HepG2 (cell line): Measurements from ENCODE around the gene FZD4. TPM values are rescaled to one million over a fixed set of nuclear protein-coding genes. Genes with fewer than 3 reads are reported as not detected.

Experiments
- ATF1 ChIP-seq: IDR thresholded peaks from 2 replicates; pipeline ENCODE4 v1.6.1; 2016; ENCODE audit warnings: mild to moderate bottlenecking, control low read depth
- ATF3 ChIP-seq: sonication (generic); formaldehyde crosslinking; IDR thresholded peaks from 2 replicates; pipeline ENCODE4 v1.4.0; 2020; ENCODE audit warnings: missing genetic modification reagents
- CBX2 ChIP-seq, 2 experiments: fragments of 200-600 bp in 1 of 2; sonication (generic); formaldehyde crosslinking in 1 of 2; IDR thresholded peaks; 2 replicates each; pipeline versions ENCODE4 v1.7.0 to v1.8.1; 2018 to 2022; ENCODE audit warnings: low read depth in 2 of 2, low read length in 1 of 2, mild to moderate bottlenecking in 1 of 2, missing genetic modification reagents in 1 of 2
- DNMT3B ChIP-seq: conservative IDR thresholded peaks from 2 replicates; pipeline ENCODE4 v1.6.1; 2016; ENCODE audit warnings: missing biosample characterization, control low read depth
- KLF6 ChIP-seq: IDR thresholded peaks from 2 replicates; pipeline ENCODE4 v1.8.0; 2016; ENCODE audit warnings: missing biosample characterization, missing genetic modification reagents
- LRRFIP1 ChIP-seq: sonication (generic); formaldehyde crosslinking; conservative IDR thresholded peaks from 2 replicates; pipeline ENCODE4 v1.4.0; 2020; ENCODE audit warnings: missing genetic modification reagents
- MEIS2 ChIP-seq: sonication (generic); formaldehyde crosslinking; IDR thresholded peaks from 2 replicates; pipeline ENCODE4 v1.9.0; 2021; ENCODE audit warnings: mild to moderate bottlenecking, missing genetic modification reagents
- NONO ChIP-seq, 2 experiments: fragments of 450-650 bp in 1 of 2; sonication (generic) in 1 of 2; formaldehyde crosslinking in 1 of 2; IDR thresholded peaks in 1 of 2; conservative IDR thresholded peaks in 1 of 2; 2 replicates each; pipeline versions ENCODE4 v1.6.1 to v1.8.0; 2017 to 2022; ENCODE audit warnings: mild to moderate bottlenecking in 1 of 2, missing genetic modification reagents in 1 of 2, moderate library complexity in 1 of 2
- TEF ChIP-seq: sonication (generic); formaldehyde crosslinking; IDR thresholded peaks from 2 replicates; pipeline ENCODE4 v1.5.0; 2020; ENCODE audit warnings: missing genetic modification reagents
- THRA ChIP-seq: sonication (generic); formaldehyde crosslinking; IDR thresholded peaks from 2 replicates; pipeline ENCODE4 v1.4.0; 2020; ENCODE audit warnings: missing genetic modification reagents, borderline replicate concordance
- TIGD3 ChIP-seq: sonication (generic); formaldehyde crosslinking; IDR thresholded peaks from 2 replicates; pipeline ENCODE4 v1.5.1; 2020; ENCODE audit warnings: mild to moderate bottlenecking, missing genetic modification reagents, borderline replicate concordance
- ZBTB20 ChIP-seq: sonication (generic); formaldehyde crosslinking; IDR thresholded peaks from 2 replicates; pipeline ENCODE4 v1.8.1; 2023; ENCODE audit warnings: missing genetic modification reagents, low read depth, mild to moderate bottlenecking, borderline replicate concordance
- ZFP37 ChIP-seq: sonication (generic); formaldehyde crosslinking; IDR thresholded peaks from 2 replicates; pipeline ENCODE4 v1.4.0; 2020; ENCODE audit warnings: missing genetic modification reagents, borderline replicate concordance
- ZGPAT ChIP-seq: IDR thresholded peaks from 2 replicates; pipeline ENCODE4 v1.6.1; 2016; ENCODE audit warnings: mild to moderate bottlenecking
- ZNF260 ChIP-seq: sonication (generic); formaldehyde crosslinking; IDR thresholded peaks from 2 replicates; pipeline ENCODE4 v1.4.0; 2020; ENCODE audit warnings: missing genetic modification reagents, low read depth, mild to moderate bottlenecking, borderline replicate concordance
- ZNF296 ChIP-seq: sonication (generic); formaldehyde crosslinking; conservative IDR thresholded peaks from 2 replicates; pipeline ENCODE4 v1.5.0; 2020; ENCODE audit warnings: mild to moderate bottlenecking, missing genetic modification reagents
- ZNF326 ChIP-seq: sonication (generic); formaldehyde crosslinking; IDR thresholded peaks from 2 replicates; pipeline ENCODE4 v1.4.0; 2020; ENCODE audit warnings: missing genetic modification reagents, borderline replicate concordance
- ZNF430 ChIP-seq: sonication (generic); formaldehyde crosslinking; IDR thresholded peaks from 2 replicates; pipeline ENCODE4 v1.9.0; 2021; ENCODE audit warnings: mild to moderate bottlenecking, missing genetic modification reagents
- ZNF607 ChIP-seq: sonication (generic); formaldehyde crosslinking; IDR thresholded peaks from 2 replicates; pipeline ENCODE4 v1.5.1; 2020; ENCODE audit warnings: missing genetic modification reagents, mild to moderate bottlenecking, borderline replicate concordance
- ZNF781 ChIP-seq: sonication (generic); formaldehyde crosslinking; IDR thresholded peaks from 2 replicates; pipeline ENCODE4 v1.5.1; 2020; ENCODE audit warnings: borderline replicate concordance, mild to moderate bottlenecking, missing genetic modification reagents; ENCODE audit errors: not compliant biosample characterization
- polyA plus RNA-seq, 8 experiments: library from polyadenylated mRNA; depleted of rRNA in 3 of 8; stranded (reverse) in 7 of 8; unstranded in 1 of 8; fragments of >200 nt; fragmentation: Illumina TruSeq in 4 of 8; extraction: Trizol in 4 of 8; gene quantifications; 2 replicates each; pipeline versions ENCODE4 v1.2.1 to v1.2.3, GENCODE V29; 2011 to 2016; ENCODE audit warnings: low read depth in 4 of 8, missing spikeins in 1 of 8, mixed read lengths in 1 of 8; ENCODE audit not compliant: insufficient read depth in 1 of 8
- total RNA-seq, 5 experiments: library from RNA; depleted of rRNA; stranded (reverse); fragments of >200 nt; fragmentation: Illumina TruSeq; extraction: Trizol; gene quantifications; 2 replicates each; pipeline ENCODE4 v1.2.3, GENCODE V29; 2016; ENCODE audit warnings: low read depth in 1 of 5

The FZD4 gene
- total and polyA plus RNA-seq, 2 of the 13 experiments (the other 11 are each of a cell fraction or from before 2014, with no cell fraction given), result 46.5 to 70.4 TPM

GRCh38 chr11:86954269-86955110 is 705 bp downstream of the FZD4 start (continued):
- TF ChIP-seq TEF (CRISPR knock-in tag) (peak; percentile 19; the same call in 1 of the 2 replicates), ZGPAT (CRISPR knock-in tag) (no peak), ZNF296 (CRISPR knock-in tag) (no peak), ZFP37 (CRISPR knock-in tag) (no peak), ZNF260 (no peak), THRA (CRISPR knock-in tag) (no peak), ZNF781 (CRISPR knock-in tag) (no peak), KLF6 (no peak), ATF1 (CRISPR knock-in tag) (no peak), TIGD3 (CRISPR knock-in tag) (no peak), DNMT3B (CRISPR knock-in tag) (no peak), CBX2 (IDR thresholded peaks at IDR 0.05; ENCODE audit: low read depth, low read length) (no peak), CBX2 (CRISPR knock-in tag; IDR thresholded peaks at IDR 0.05; ENCODE audit: low read depth) (no peak), ZNF326 (no peak), NONO (IDR thresholded peaks at IDR 0.05) (no peak), NONO (CRISPR knock-in tag; conservative IDR thresholded peaks at IDR 0.05) (no peak), LRRFIP1 (CRISPR knock-in tag) (no peak), ATF3 (CRISPR knock-in tag) (no peak), ZNF607 (CRISPR knock-in tag) (peak; percentile 42; the same call in 1 of the 2 replicates), MEIS2 (CRISPR knock-in tag) (0 out of 2 replicates have a peak, but pooled peaks have one; percentile 10), ZNF430 (0 out of 2 replicates have a peak, but pooled peaks have one; percentile 12), ZBTB20 (no peak)
